ENCODE measurements around the gene CDH4. TPM values are rescaled to one million over a fixed set of nuclear protein-coding genes. Genes with fewer than 3 reads are reported as not detected.

The CDH4 gene
- total RNA-seq, 1 donor from 2014 or later, result not detected

GRCh38 chr20:61948586-61949362, 696.7 kb downstream of the CDH4 start:
- DNase-seq (peak; percentile 8), ATAC-seq (no peak)
- intact Hi-C loops (cut with micrococcal nuclease), result no loop called here

- DNase-seq (peak; percentile 18), ATAC-seq (no peak)
- intact Hi-C loops (cut with micrococcal nuclease), result no loop called here
Measured at GRCh38 chr20:61949363-61949713, 697.3 kb downstream of the CDH4 start.

GRCh38 chr20:61949714-61950640, 697.9 kb downstream of the CDH4 start:
- no peak for ATAC-seq
- intact Hi-C loops (cut with micrococcal nuclease), result no loop called here

GRCh38 chr20:61950641-61951071, 698.6 kb downstream of the CDH4 start:
- DNase-seq (peak; percentile 18), ATAC-seq (no peak)
- intact Hi-C loops (cut with micrococcal nuclease), result no loop called here

More at GRCh38 chr20:61949714-61950640, 697.9 kb downstream of the CDH4 start:
- peak; percentile 16 for DNase-seq

- ATAC-seq, result peak; percentile 24
- intact Hi-C loops (cut with micrococcal nuclease), result no loop called here
- DNase-seq, result no peak
Measured at GRCh38 chr20:61951695-61952533, 699.9 kb downstream of the CDH4 start.

- no peak for ATAC-seq
- intact Hi-C loops (cut with micrococcal nuclease), result no loop called here
- DNase-seq, result peak; percentile 9
Measured at GRCh38 chr20:61953037-61954021, 701.3 kb downstream of the CDH4 start.

- intact Hi-C loops (cut with micrococcal nuclease), result no loop called here
- no peak for ATAC-seq
- DNase-seq, result peak; percentile 28
Measured at GRCh38 chr20:61954276-61955021, 702.4 kb downstream of the CDH4 start.

- ATAC-seq, result no peak
- intact Hi-C loops (cut with micrococcal nuclease), result no loop called here
- no peak for DNase-seq
Measured at GRCh38 chr20:61955668-61956395, 703.8 kb downstream of the CDH4 start.

- DNase-seq (no peak), ATAC-seq (peak; percentile 43)
- intact Hi-C loops (cut with micrococcal nuclease), result no loop called here
Measured at GRCh38 chr20:61956396-61957342, 704.6 kb downstream of the CDH4 start.

- DNase-seq (no peak), ATAC-seq (no peak)
- intact Hi-C loops (cut with micrococcal nuclease), result no loop called here
Measured at GRCh38 chr20:61957961-61958715, 706.1 kb downstream of the CDH4 start.

- intact Hi-C loops (cut with micrococcal nuclease), result no loop called here
- ATAC-seq, result no peak
- DNase-seq, result no peak
Measured at GRCh38 chr20:61958773-61959700, 707.0 kb downstream of the CDH4 start.

GRCh38 chr20:61960836-61961235, 708.8 kb downstream of the CDH4 start:
- DNase-seq, result peak; percentile 8
- ATAC-seq, result no peak

GRCh38 chr20:61963149-61963548, 711.1 kb downstream of the CDH4 start:
- intact Hi-C loops (cut with micrococcal nuclease), result no loop called here
- no peak for DNase-seq
- no peak for ATAC-seq

More at GRCh38 chr20:61960836-61961235, 708.8 kb downstream of the CDH4 start:
- intact Hi-C loops (cut with micrococcal nuclease), result no loop called here

All from left ventricle myocardium superior (tissue), 1 donor.